ENCODE results near the gene ADGRL3.

The ADGRL3 gene

GRCh38 chr4:61896634-61897033, 696.5 kb downstream of the ADGRL3 start:
- no peak for TF ChIP-seq CTCF (IDR thresholded peaks at IDR 0.05; ENCODE audit: low read depth, low read length)
- H3K4me3 ChIP-seq (ENCODE audit: low read depth, low read length): no peak overlapping the region
- in situ Hi-C loops (cut with HindIII; ENCODE audit: low sequenced_read_pairs): no loop called here
- DNase-seq (ENCODE audit: low read depth, low spot score): no peak

GRCh38 chr4:61909031-61909430, 708.9 kb downstream of the ADGRL3 start:
- TF ChIP-seq CTCF (IDR thresholded peaks at IDR 0.05; ENCODE audit: low read depth, low read length): no peak
- H3K4me3 ChIP-seq (ENCODE audit: low read depth, low read length): no peak overlapping the region
- no peak for DNase-seq (ENCODE audit: low read depth, low spot score)
- in situ Hi-C loops (cut with HindIII; ENCODE audit: low sequenced_read_pairs): no loop called here

GRCh38 chr4:61911313-61911756, 711.2 kb downstream of the ADGRL3 start:
- DNase-seq (ENCODE audit: low read depth, low spot score): no peak
- no peak overlapping the region for H3K4me3 ChIP-seq (ENCODE audit: low read depth, low read length)

GRCh38 chr4:61913619-61914018, 713.5 kb downstream of the ADGRL3 start:
- no peak for DNase-seq (ENCODE audit: low read depth, low spot score)
- no peak overlapping the region for H3K4me3 ChIP-seq (ENCODE audit: low read depth, low read length)
- TF ChIP-seq CTCF (IDR thresholded peaks at IDR 0.05; ENCODE audit: low read depth, low read length): no peak
- in situ Hi-C loops (cut with HindIII; ENCODE audit: low sequenced_read_pairs): no loop called here

More at GRCh38 chr4:61911313-61911756, 711.2 kb downstream of the ADGRL3 start:
- TF ChIP-seq CTCF (IDR thresholded peaks at IDR 0.05; ENCODE audit: low read depth, low read length): no peak
- in situ Hi-C loops (cut with HindIII; ENCODE audit: low sequenced_read_pairs): no loop called here

GRCh38 chr4:61915501-61915900, 715.4 kb downstream of the ADGRL3 start:
- no peak for TF ChIP-seq CTCF (IDR thresholded peaks at IDR 0.05; ENCODE audit: low read depth, low read length)
- H3K4me3 ChIP-seq (ENCODE audit: low read depth, low read length): no peak overlapping the region
- no peak for DNase-seq (ENCODE audit: low read depth, low spot score)
- in situ Hi-C loops (cut with HindIII; ENCODE audit: low sequenced_read_pairs): no loop called here

- no peak for TF ChIP-seq CTCF (IDR thresholded peaks at IDR 0.05; ENCODE audit: low read depth, low read length)
- H3K4me3 ChIP-seq (ENCODE audit: low read depth, low read length): no peak overlapping the region
- in situ Hi-C loops (cut with HindIII; ENCODE audit: low sequenced_read_pairs): no loop called here
- DNase-seq (ENCODE audit: low read depth, low spot score): no peak
Measured at GRCh38 chr4:61918507-61918906, 718.4 kb downstream of the ADGRL3 start.

GRCh38 chr4:61918987-61919386, 718.9 kb downstream of the ADGRL3 start:
- in situ Hi-C loops (cut with HindIII; ENCODE audit: low sequenced_read_pairs): no loop called here
- no peak for DNase-seq (ENCODE audit: low read depth, low spot score)
- TF ChIP-seq CTCF (IDR thresholded peaks at IDR 0.05; ENCODE audit: low read depth, low read length): no peak
- H3K4me3 ChIP-seq (ENCODE audit: low read depth, low read length): no peak overlapping the region
